HepG2 (cell line): ENCODE results near the gene ANKRD40. TPM values are rescaled to one million over a fixed set of nuclear protein-coding genes. Genes with fewer than 3 reads are reported as not detected.

Source experiments
- AGO1 ChIP-seq: fragments of 200-400 bp; formaldehyde crosslinking; IDR thresholded peaks from 2 replicates; pipeline ENCODE4 v1.6.1; 2017; ENCODE audit warnings: mild to moderate bottlenecking, low read depth, low read length, moderate library complexity; ENCODE audit not compliant: poor library complexity, severe bottlenecking
- ATM ChIP-seq: fragments of 450-650 bp; IDR thresholded peaks from 2 replicates; pipeline ENCODE4 v1.7.1; 2017; ENCODE audit warnings: mild to moderate bottlenecking, borderline replicate concordance
- FOXC1 ChIP-seq: sonication (generic); formaldehyde crosslinking; IDR thresholded peaks from 2 replicates; pipeline ENCODE4 v1.8.0; 2022; ENCODE audit warnings: mild to moderate bottlenecking, missing genetic modification reagents, borderline replicate concordance
- NFKB2 ChIP-seq: sonication (generic); formaldehyde crosslinking; IDR thresholded peaks from 2 replicates; pipeline ENCODE4 v1.4.0; 2020; ENCODE audit warnings: missing genetic modification reagents, borderline replicate concordance
- SALL1 ChIP-seq: sonication (generic); formaldehyde crosslinking; IDR thresholded peaks from 2 replicates; pipeline ENCODE4 v1.8.0; 2022; ENCODE audit warnings: mild to moderate bottlenecking, missing genetic modification reagents
- SSRP1 ChIP-seq: IDR thresholded peaks from 2 replicates; pipeline ENCODE4 v1.6.1; 2016; ENCODE audit warnings: control low read depth
- TEAD3 ChIP-seq: optimal IDR thresholded peaks from 2 replicates; pipeline ENCODE3; 2016; ENCODE audit warnings: borderline replicate concordance
- THAP11 ChIP-seq: IDR thresholded peaks from 2 replicates; pipeline ENCODE4 v1.6.1; 2016; ENCODE audit warnings: missing biosample characterization, missing genetic modification reagents
- ZBTB38 ChIP-seq: sonication (generic); formaldehyde crosslinking; IDR thresholded peaks from 2 replicates; pipeline ENCODE4 v1.5.1; 2020; ENCODE audit warnings: mild to moderate bottlenecking, missing genetic modification reagents
- ZBTB4 ChIP-seq: sonication (generic); formaldehyde crosslinking; IDR thresholded peaks from 2 replicates; pipeline ENCODE4 v1.4.0; 2020; ENCODE audit warnings: missing genetic modification reagents, mild to moderate bottlenecking, borderline replicate concordance
- ZNF292 ChIP-seq: sonication (generic); formaldehyde crosslinking; IDR thresholded peaks from 2 replicates; pipeline ENCODE4 v1.8.1; 2022; ENCODE audit warnings: mild to moderate bottlenecking, low read depth, missing genetic modification reagents, borderline replicate concordance
- polyA plus RNA-seq, 8 experiments: library from polyadenylated mRNA; depleted of rRNA in 3 of 8; stranded (reverse) in 7 of 8; unstranded in 1 of 8; fragments of >200 nt; fragmentation: Illumina TruSeq in 4 of 8; extraction: Trizol in 4 of 8; gene quantifications; 2 replicates each; pipeline versions ENCODE4 v1.2.1 to v1.2.3, GENCODE V29; 2011 to 2016; ENCODE audit warnings: low read depth in 4 of 8, missing spikeins in 1 of 8, mixed read lengths in 1 of 8; ENCODE audit not compliant: insufficient read depth in 1 of 8
- total RNA-seq, 5 experiments: library from RNA; depleted of rRNA; stranded (reverse); fragments of >200 nt; fragmentation: Illumina TruSeq; extraction: Trizol; gene quantifications; 2 replicates each; pipeline ENCODE4 v1.2.3, GENCODE V29; 2016; ENCODE audit warnings: low read depth in 1 of 5
- TF ChIP-seq, protein P1 (sequence below): sonication (generic); formaldehyde crosslinking; IDR thresholded peaks from 2 replicates; pipeline ENCODE4 v1.5.1; 2020; ENCODE audit warnings: mild to moderate bottlenecking, missing genetic modification reagents, borderline replicate concordance
- TF ChIP-seq, protein P2 (sequence below): sonication (generic); formaldehyde crosslinking; IDR thresholded peaks from 2 replicates; pipeline ENCODE4 v1.8.1; 2023; ENCODE audit warnings: mild to moderate bottlenecking, missing genetic modification reagents
- TF ChIP-seq, protein P3 (sequence below): sonication (generic); formaldehyde crosslinking; IDR thresholded peaks from 2 replicates; pipeline ENCODE4 v1.8.0; 2022; ENCODE audit warnings: mild to moderate bottlenecking, missing genetic modification reagents

ANKRD40 gene
- total and polyA plus RNA-seq, 2 of the 13 experiments (the other 11 are each of a cell fraction or from before 2014, with no cell fraction given): 35.0 to 46.4 TPM

- TF ChIP-seq, protein P1, sequence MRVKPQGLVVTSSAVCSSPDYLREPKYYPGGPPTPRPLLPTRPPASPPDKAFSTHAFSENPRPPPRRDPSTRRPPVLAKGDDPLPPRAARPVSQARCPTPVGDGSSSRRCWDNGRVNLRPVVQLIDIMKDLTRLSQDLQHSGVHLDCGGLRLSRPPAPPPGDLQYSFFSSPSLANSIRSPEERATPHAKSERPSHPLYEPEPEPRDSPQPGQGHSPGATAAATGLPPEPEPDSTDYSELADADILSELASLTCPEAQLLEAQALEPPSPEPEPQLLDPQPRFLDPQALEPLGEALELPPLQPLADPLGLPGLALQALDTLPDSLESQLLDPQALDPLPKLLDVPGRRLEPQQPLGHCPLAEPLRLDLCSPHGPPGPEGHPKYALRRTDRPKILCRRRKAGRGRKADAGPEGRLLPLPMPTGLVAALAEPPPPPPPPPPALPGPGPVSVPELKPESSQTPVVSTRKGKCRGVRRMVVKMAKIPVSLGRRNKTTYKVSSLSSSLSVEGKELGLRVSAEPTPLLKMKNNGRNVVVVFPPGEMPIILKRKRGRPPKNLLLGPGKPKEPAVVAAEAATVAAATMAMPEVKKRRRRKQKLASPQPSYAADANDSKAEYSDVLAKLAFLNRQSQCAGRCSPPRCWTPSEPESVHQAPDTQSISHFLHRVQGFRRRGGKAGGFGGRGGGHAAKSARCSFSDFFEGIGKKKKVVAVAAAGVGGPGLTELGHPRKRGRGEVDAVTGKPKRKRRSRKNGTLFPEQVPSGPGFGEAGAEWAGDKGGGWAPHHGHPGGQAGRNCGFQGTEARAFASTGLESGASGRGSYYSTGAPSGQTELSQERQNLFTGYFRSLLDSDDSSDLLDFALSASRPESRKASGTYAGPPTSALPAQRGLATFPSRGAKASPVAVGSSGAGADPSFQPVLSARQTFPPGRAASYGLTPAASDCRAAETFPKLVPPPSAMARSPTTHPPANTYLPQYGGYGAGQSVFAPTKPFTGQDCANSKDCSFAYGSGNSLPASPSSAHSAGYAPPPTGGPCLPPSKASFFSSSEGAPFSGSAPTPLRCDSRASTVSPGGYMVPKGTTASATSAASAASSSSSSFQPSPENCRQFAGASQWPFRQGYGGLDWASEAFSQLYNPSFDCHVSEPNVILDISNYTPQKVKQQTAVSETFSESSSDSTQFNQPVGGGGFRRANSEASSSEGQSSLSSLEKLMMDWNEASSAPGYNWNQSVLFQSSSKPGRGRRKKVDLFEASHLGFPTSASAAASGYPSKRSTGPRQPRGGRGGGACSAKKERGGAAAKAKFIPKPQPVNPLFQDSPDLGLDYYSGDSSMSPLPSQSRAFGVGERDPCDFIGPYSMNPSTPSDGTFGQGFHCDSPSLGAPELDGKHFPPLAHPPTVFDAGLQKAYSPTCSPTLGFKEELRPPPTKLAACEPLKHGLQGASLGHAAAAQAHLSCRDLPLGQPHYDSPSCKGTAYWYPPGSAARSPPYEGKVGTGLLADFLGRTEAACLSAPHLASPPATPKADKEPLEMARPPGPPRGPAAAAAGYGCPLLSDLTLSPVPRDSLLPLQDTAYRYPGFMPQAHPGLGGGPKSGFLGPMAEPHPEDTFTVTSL: no peak
- 0 out of 2 replicates have a peak, but pooled peaks have one; percentile 14 for TF ChIP-seq FOXC1
- TF ChIP-seq SALL1 (CRISPR knock-in tag): peak; percentile 3; the same call in 1 of the 2 replicates
- TF ChIP-seq ZNF292 (CRISPR knock-in tag): 0 out of 2 replicates have a peak, but pooled peaks have one; percentile 42
- TF ChIP-seq ATM: no peak
- no peak for TF ChIP-seq TEAD3 (CRISPR knock-in tag)
- peak; percentile 52 for TF ChIP-seq AGO1
- TF ChIP-seq SSRP1: no peak; the same call in 1 of the 2 replicates
- TF ChIP-seq, protein P2, sequence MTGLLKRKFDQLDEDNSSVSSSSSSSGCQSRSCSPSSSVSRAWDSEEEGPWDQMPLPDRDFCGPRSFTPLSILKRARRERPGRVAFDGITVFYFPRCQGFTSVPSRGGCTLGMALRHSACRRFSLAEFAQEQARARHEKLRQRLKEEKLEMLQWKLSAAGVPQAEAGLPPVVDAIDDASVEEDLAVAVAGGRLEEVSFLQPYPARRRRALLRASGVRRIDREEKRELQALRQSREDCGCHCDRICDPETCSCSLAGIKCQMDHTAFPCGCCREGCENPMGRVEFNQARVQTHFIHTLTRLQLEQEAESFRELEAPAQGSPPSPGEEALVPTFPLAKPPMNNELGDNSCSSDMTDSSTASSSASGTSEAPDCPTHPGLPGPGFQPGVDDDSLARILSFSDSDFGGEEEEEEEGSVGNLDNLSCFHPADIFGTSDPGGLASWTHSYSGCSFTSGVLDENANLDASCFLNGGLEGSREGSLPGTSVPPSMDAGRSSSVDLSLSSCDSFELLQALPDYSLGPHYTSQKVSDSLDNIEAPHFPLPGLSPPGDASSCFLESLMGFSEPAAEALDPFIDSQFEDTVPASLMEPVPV (CRISPR knock-in tag): 0 out of 2 replicates have a peak, but pooled peaks have one; percentile 57
- peak; percentile 99 for TF ChIP-seq ZBTB38
- TF ChIP-seq, protein P3, sequence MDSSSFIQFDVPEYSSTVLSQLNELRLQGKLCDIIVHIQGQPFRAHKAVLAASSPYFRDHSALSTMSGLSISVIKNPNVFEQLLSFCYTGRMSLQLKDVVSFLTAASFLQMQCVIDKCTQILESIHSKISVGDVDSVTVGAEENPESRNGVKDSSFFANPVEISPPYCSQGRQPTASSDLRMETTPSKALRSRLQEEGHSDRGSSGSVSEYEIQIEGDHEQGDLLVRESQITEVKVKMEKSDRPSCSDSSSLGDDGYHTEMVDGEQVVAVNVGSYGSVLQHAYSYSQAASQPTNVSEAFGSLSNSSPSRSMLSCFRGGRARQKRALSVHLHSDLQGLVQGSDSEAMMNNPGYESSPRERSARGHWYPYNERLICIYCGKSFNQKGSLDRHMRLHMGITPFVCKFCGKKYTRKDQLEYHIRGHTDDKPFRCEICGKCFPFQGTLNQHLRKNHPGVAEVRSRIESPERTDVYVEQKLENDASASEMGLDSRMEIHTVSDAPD: 0 out of 2 replicates have a peak, but pooled peaks have one; percentile 42
- peak; percentile 29; the same call in 1 of the 2 replicates for TF ChIP-seq NFKB2 (CRISPR knock-in tag)
- TF ChIP-seq THAP11 (CRISPR knock-in tag): no peak
- TF ChIP-seq ZBTB4 (CRISPR knock-in tag): peak; percentile 91; the same call in 1 of the 2 replicates
Observed at GRCh38 chr17:50689956-50690886, 17.5 kb downstream of the ANKRD40 start (continued).
